K562 (cell line): ENCODE data around the gene MADCAM1. TPM values are rescaled to one million over a fixed set of nuclear protein-coding genes. Genes with fewer than 3 reads are reported as not detected.
A peak's percentile ranks its signal among the peaks of the same experiment; 100 is the strongest.

Experiments
- CBFA2T3 ChIP-seq: fragments of 450-650 bp; IDR thresholded peaks from 2 replicates; pipeline ENCODE4 v1.6.1; 2017
- FOXK2 ChIP-seq, 2 experiments: fragments of 450-650 bp; IDR thresholded peaks in 1 of 2; conservative IDR thresholded peaks in 1 of 2; 2 replicates each; pipeline ENCODE4 v1.6.1; 2016; ENCODE audit warnings: low read depth in 2 of 2, mild to moderate bottlenecking in 1 of 2
- HMG20B ChIP-seq: fragments of 250-450 bp; sonication (Bioruptor Pico); IDR thresholded peaks from 2 replicates; pipeline ENCODE4 v1.5.0; 2021; ENCODE audit warnings: mild to moderate bottlenecking
- HNRNPUL1 ChIP-seq: fragments of 200-400 bp; formaldehyde crosslinking; IDR thresholded peaks from 2 replicates; pipeline ENCODE4 v1.6.1; 2017; ENCODE audit warnings: low read length
- KLF1 ChIP-seq: fragments of 450-650 bp; IDR thresholded peaks from 2 replicates; pipeline ENCODE4 v1.6.1; 2016; ENCODE audit warnings: missing genetic modification characterization, missing compliant biosample characterization
- MCM2 ChIP-seq: fragments of 450-650 bp; IDR thresholded peaks from 2 replicates; pipeline ENCODE4 v1.6.1; 2017; ENCODE audit warnings: low read depth, mild to moderate bottlenecking
- NBN ChIP-seq: fragments of 450-650 bp; IDR thresholded peaks from 2 replicates; pipeline ENCODE4 v1.6.1; 2016; ENCODE audit warnings: low read depth, mild to moderate bottlenecking
- NEUROD1 ChIP-seq: fragments of 150-350 bp; IDR thresholded peaks from 2 replicates; pipeline ENCODE4 v1.6.1; 2014; ENCODE audit warnings: borderline replicate concordance, low read length, low read depth; ENCODE audit not compliant: partially characterized antibody
- NFRKB ChIP-seq: fragments of 450-650 bp; IDR thresholded peaks from 2 replicates; pipeline ENCODE4 v1.6.1; 2016; ENCODE audit warnings: low read depth
- NR1H2 ChIP-seq: sonication (generic); formaldehyde crosslinking; IDR thresholded peaks from 2 replicates; pipeline ENCODE4 v1.4.0; 2020; ENCODE audit warnings: mild to moderate bottlenecking, missing genetic modification reagents
- PML ChIP-seq: IDR thresholded peaks from 2 replicates; pipeline ENCODE4 v1.6.1; 2012; ENCODE audit warnings: low read length, inconsistent platforms
- RUNX1 ChIP-seq: sonication (generic); IDR thresholded peaks from 2 replicates; pipeline ENCODE4 v1.6.1; 2016; ENCODE audit warnings: antibody characterized with exemption, low read depth
- SREBF2 ChIP-seq: sonication (generic); formaldehyde crosslinking; IDR thresholded peaks from 2 replicates; pipeline ENCODE4 v1.4.0; 2020; ENCODE audit warnings: mild to moderate bottlenecking, missing genetic modification reagents
- SUPT5H ChIP-seq: fragments of 450-650 bp; IDR thresholded peaks from 2 replicates; pipeline ENCODE4 v1.6.1; 2016
- TRIM28 ChIP-seq: fragments of 450-650 bp; IDR thresholded peaks from 2 replicates; pipeline ENCODE4 v1.6.1; 2017
- ZNF224 ChIP-seq: sonication (generic); formaldehyde crosslinking; IDR thresholded peaks from 2 replicates; pipeline ENCODE4 v1.8.0; 2022; ENCODE audit warnings: mild to moderate bottlenecking, missing genetic modification reagents
- ZNF561 ChIP-seq: fragments of 450-650 bp; formaldehyde crosslinking; conservative IDR thresholded peaks from 2 replicates; pipeline ENCODE4 v1.4.0; 2020; ENCODE audit warnings: mild to moderate bottlenecking, moderate library complexity
- ZNF589 ChIP-seq: fragments of 200-800 bp; sonication (Bioruptor generic); IDR thresholded peaks from 2 replicates; pipeline ENCODE4 v1.6.1; 2016; ENCODE audit warnings: low read depth, missing genetic modification characterization, missing compliant biosample characterization
- ZNF717 ChIP-seq: fragments of 250-450 bp; sonication (Bioruptor Pico); IDR thresholded peaks from 2 replicates; pipeline ENCODE4 v1.5.0; 2021
- polyA plus RNA-seq, 8 experiments: library from polyadenylated mRNA; depleted of rRNA in 4 of 8; stranded (reverse) in 5 of 8; unstranded in 3 of 8; fragments of >200 nt; fragmentation: Nextera tagmentation in 2 of 8; fragmentation: Illumina TruSeq in 1 of 8; extraction: Ambion mirVana in 2 of 8; extraction: Trizol in 1 of 8; gene quantifications; 2 replicates each; pipeline versions ENCODE4 v1.2.1 to v1.2.3, GENCODE V29; 2011 to 2014; ENCODE audit warnings: inconsistent platforms in 1 of 8, missing spikeins in 1 of 8
- total RNA-seq, 7 experiments: library from RNA; depleted of rRNA in 6 of 7; stranded (reverse); fragments of >200 nt in 6 of 7; fragmentation: Illumina TruSeq in 2 of 7; extraction: Trizol in 2 of 7; gene quantifications; 2 replicates each; pipeline versions ENCODE4 v1.2.1 to v1.2.3, GENCODE V29; 2011 to 2021; ENCODE audit warnings: low replicate concordance in 1 of 7
- TF ChIP-seq, protein P1 (sequence below): fragments of 200-800 bp; sonication (Bioruptor generic); IDR thresholded peaks from 2 replicates; pipeline ENCODE4 v1.6.1; 2017; ENCODE audit warnings: missing genetic modification characterization, missing compliant biosample characterization
- TF ChIP-seq, protein P2 (sequence below): fragments of 450-650 bp; IDR thresholded peaks from 2 replicates; pipeline ENCODE4 v1.7.0; 2016; ENCODE audit warnings: borderline replicate concordance
- TF ChIP-seq, protein P3 (sequence below): fragments of 450-650 bp; IDR thresholded peaks from 2 replicates; pipeline ENCODE4 v1.6.1; 2016
- TF ChIP-seq, protein P4 (sequence below): fragments of 250-450 bp; sonication (Bioruptor Pico); IDR thresholded peaks from 2 replicates; pipeline ENCODE4 v1.8.0; 2022; ENCODE audit warnings: moderate library complexity, mild to moderate bottlenecking, inconsistent platforms
- TF ChIP-seq, protein P5 (sequence below): fragments of 250-450 bp; sonication (Bioruptor Pico); IDR thresholded peaks from 2 replicates; pipeline ENCODE4 v1.5.0; 2022; ENCODE audit warnings: mild to moderate bottlenecking

MADCAM1 gene
- total and polyA plus RNA-seq, 9 of the 15 experiments (the other 6 are each of a cell fraction or from before 2014, with no cell fraction given), result 0.09 to 0.36 (median 0.09) TPM; not detected in 6

DNA sequence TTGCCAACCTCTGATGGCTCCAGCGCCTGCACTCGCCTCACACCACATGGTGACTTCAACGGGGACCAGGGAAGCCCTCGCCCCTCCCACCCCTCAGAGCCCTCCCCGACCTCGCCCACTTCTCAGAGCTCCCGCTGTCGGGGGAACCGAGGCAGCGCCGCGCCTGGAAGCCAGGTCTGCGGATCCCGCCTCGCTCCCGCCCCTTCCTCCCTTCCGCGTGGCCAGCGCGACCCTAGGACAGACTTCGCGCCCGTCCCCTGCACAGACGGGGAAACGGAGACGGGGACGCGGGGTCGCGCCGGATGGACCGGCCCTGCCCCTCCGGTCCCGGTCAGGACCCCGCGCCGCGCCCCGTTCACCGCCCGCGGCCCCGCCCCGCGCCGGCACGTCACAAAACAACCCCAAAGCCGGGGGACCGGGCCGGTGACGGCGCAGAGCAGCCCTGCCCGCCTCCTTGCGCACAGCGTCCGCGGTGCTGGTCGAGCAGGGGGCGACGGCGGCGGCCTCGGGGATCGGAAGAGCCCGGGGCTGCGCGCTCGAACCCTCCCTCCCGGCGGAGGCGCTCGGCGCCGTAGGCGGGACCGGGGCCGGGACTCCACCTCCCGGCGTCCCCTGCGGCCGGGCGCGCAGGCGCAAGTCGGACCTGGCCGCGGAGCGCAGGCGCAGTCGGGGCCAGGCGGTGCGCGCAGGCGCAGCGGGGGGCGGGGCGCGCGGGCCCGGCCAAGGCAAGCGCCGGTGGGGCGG is 34.9 kb downstream of the MADCAM1 start (continued):
- TF ChIP-seq FOXK2 (conservative IDR thresholded peaks at IDR 0.05 in 1 of 2, IDR thresholded peaks at IDR 0.05 in 1 of 2; ENCODE audit: low read depth in 2 of 2) (no peak), NBN (no peak), NEUROD1 (no peak), PML (no peak), ZNF224 (CRISPR knock-in tag) (no peak), HNRNPUL1 (no peak), RUNX1 (no peak), ZNF589 (CRISPR knock-in tag) (no peak), ZNF717 (no peak), ZNF561 (CRISPR knock-in tag) (no peak), NR1H2 (no peak), SREBF2 (no peak), TRIM28 (no peak; the same call in 1 of the 2 replicates), KLF1 (tag) (no peak), MCM2 (no peak), SUPT5H (peak; percentile 49), CBFA2T3 (no peak), NFRKB (no peak), HMG20B (CRISPR knock-in tag) (no peak)
- TF ChIP-seq, protein P1, sequence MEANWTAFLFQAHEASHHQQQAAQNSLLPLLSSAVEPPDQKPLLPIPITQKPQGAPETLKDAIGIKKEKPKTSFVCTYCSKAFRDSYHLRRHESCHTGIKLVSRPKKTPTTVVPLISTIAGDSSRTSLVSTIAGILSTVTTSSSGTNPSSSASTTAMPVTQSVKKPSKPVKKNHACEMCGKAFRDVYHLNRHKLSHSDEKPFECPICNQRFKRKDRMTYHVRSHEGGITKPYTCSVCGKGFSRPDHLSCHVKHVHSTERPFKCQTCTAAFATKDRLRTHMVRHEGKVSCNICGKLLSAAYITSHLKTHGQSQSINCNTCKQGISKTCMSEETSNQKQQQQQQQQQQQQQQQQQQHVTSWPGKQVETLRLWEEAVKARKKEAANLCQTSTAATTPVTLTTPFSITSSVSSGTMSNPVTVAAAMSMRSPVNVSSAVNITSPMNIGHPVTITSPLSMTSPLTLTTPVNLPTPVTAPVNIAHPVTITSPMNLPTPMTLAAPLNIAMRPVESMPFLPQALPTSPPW (CRISPR knock-in tag), result peak; percentile 85
- TF ChIP-seq, protein P2, sequence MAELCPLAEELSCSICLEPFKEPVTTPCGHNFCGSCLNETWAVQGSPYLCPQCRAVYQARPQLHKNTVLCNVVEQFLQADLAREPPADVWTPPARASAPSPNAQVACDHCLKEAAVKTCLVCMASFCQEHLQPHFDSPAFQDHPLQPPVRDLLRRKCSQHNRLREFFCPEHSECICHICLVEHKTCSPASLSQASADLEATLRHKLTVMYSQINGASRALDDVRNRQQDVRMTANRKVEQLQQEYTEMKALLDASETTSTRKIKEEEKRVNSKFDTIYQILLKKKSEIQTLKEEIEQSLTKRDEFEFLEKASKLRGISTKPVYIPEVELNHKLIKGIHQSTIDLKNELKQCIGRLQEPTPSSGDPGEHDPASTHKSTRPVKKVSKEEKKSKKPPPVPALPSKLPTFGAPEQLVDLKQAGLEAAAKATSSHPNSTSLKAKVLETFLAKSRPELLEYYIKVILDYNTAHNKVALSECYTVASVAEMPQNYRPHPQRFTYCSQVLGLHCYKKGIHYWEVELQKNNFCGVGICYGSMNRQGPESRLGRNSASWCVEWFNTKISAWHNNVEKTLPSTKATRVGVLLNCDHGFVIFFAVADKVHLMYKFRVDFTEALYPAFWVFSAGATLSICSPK, result no peak
- TF ChIP-seq, protein P3, sequence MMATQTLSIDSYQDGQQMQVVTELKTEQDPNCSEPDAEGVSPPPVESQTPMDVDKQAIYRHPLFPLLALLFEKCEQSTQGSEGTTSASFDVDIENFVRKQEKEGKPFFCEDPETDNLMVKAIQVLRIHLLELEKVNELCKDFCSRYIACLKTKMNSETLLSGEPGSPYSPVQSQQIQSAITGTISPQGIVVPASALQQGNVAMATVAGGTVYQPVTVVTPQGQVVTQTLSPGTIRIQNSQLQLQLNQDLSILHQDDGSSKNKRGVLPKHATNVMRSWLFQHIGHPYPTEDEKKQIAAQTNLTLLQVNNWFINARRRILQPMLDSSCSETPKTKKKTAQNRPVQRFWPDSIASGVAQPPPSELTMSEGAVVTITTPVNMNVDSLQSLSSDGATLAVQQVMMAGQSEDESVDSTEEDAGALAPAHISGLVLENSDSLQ, result no peak
- TF ChIP-seq, protein P4, sequence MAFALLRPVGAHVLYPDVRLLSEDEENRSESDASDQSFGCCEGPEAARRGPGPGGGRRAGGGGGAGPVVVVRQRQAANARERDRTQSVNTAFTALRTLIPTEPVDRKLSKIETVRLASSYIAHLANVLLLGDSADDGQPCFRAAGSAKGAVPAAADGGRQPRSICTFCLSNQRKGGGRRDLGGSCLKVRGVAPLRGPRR, result no peak
- TF ChIP-seq, protein P5, sequence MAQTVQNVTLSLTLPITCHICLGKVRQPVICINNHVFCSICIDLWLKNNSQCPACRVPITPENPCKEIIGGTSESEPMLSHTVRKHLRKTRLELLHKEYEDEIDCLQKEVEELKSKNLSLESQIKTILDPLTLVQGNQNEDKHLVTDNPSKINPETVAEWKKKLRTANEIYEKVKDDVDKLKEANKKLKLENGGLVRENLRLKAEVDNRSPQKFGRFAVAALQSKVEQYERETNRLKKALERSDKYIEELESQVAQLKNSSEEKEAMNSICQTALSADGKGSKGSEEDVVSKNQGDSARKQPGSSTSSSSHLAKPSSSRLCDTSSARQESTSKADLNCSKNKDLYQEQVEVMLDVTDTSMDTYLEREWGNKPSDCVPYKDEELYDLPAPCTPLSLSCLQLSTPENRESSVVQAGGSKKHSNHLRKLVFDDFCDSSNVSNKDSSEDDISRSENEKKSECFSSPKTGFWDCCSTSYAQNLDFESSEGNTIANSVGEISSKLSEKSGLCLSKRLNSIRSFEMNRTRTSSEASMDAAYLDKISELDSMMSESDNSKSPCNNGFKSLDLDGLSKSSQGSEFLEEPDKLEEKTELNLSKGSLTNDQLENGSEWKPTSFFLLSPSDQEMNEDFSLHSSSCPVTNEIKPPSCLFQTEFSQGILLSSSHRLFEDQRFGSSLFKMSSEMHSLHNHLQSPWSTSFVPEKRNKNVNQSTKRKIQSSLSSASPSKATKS (CRISPR knock-in tag), result no peak
